NCI-H345 treated with DMSO at 0.1 percent for 48 hours (cell line): ENCODE measurements around the gene SPRR2E.
"Not testable (repeated sequence)": the region's sequence is repeated elsewhere in the genome, so short reads cannot be mapped to it uniquely, and the experiment has no call there.

Experiments
- DNase-seq: peaks from one replicate; lab custom pipeline; 2025; ENCODE audit not compliant: unreplicated experiment; lab: John Stamatoyannopoulos, UW

Gene SPRR2E

GRCh38 chr1:153094426-153094825, at the start of gene SPRR2E:
SPRR2E (minus strand) TSS chr1:153094526; CDS start chr1:153093751, 775 bp downstream.
- no peak for DNase-seq

GRCh38 chr1:153141377-153141776, 47.1 kb upstream of the SPRR2E start:
- DNase-seq: no peak

- DNase-seq: no peak
Measured at GRCh38 chr1:153140484-153140883, 46.2 kb upstream of the SPRR2E start.

- DNase-seq: no peak
Measured at GRCh38 chr1:153133743-153134142, 39.4 kb upstream of the SPRR2E start.

- DNase-seq: no peak
Measured at GRCh38 chr1:153133267-153133666, 38.9 kb upstream of the SPRR2E start.

GRCh38 chr1:153128688-153129087, 34.4 kb upstream of the SPRR2E start:
- DNase-seq: not testable (repeated sequence)

GRCh38 chr1:153127296-153127695, 33.0 kb upstream of the SPRR2E start:
- DNase-seq: no peak

GRCh38 chr1:153125536-153125935, 31.2 kb upstream of the SPRR2E start:
- DNase-seq: no peak

GRCh38 chr1:153123793-153124192, 29.5 kb upstream of the SPRR2E start:
- DNase-seq: not testable (repeated sequence)

GRCh38 chr1:153122831-153123421, 28.6 kb upstream of the SPRR2E start:
- peak; percentile 100 for DNase-seq

GRCh38 chr1:153120945-153121344, 26.6 kb upstream of the SPRR2E start:
- DNase-seq: no peak

GRCh38 chr1:153119491-153119971, 25.2 kb upstream of the SPRR2E start:
- no peak for DNase-seq

GRCh38 chr1:153115264-153115663, 20.9 kb upstream of the SPRR2E start:
- DNase-seq: not testable (repeated sequence)

- no peak for DNase-seq
Measured at GRCh38 chr1:153113416-153113815, 19.1 kb upstream of the SPRR2E start, which contains the start of gene SPRR2F. SPRR2F (minus strand) TSS chr1:153113516; CDS start chr1:153112733, 783 bp downstream.

GRCh38 chr1:153112454-153112853, 18.1 kb upstream of the SPRR2E start:
- DNase-seq: not testable (repeated sequence)

- DNase-seq: no peak
Measured at GRCh38 chr1:153100245-153100644, 5.9 kb upstream of the SPRR2E start.

GRCh38 chr1:153099461-153100045, 5.2 kb upstream of the SPRR2E start:
- no peak for DNase-seq

- no peak for DNase-seq
Measured at GRCh38 chr1:153095764-153096163, 1.4 kb upstream of the SPRR2E start.

GRCh38 chr1:153087652-153088051, 6.7 kb downstream of the SPRR2E start:
- no peak for DNase-seq

GRCh38 chr1:153081736-153082135, 12.6 kb downstream of the SPRR2E start:
- no peak for DNase-seq

GRCh38 chr1:153072806-153073726, 21.3 kb downstream of the SPRR2E start:
- no peak for DNase-seq

GRCh38 chr1:153071511-153071910, 22.8 kb downstream of the SPRR2E start, which contains the start of gene SPRR2B:
SPRR2B (minus strand) TSS chr1:153071611; CDS start chr1:153070839, 772 bp downstream.
- no peak for DNase-seq
